HG03558 (cell line): ENCODE results near the gene KIF19.
"Not testable (repeated sequence)": the region's sequence is repeated elsewhere in the genome, so short reads cannot be mapped to it uniquely, and the experiment has no call there.

Source experiments
- ATAC-seq: cut with Tn5 transposase; IDR thresholded peaks from one replicate; pipeline ENCODE4 v1.9.1; 2021; ENCODE audit warnings: moderate number of reproducible peaks; ENCODE audit not compliant: unreplicated experiment; ENCODE audit errors: extremely low read depth

The KIF19 gene, protein sequence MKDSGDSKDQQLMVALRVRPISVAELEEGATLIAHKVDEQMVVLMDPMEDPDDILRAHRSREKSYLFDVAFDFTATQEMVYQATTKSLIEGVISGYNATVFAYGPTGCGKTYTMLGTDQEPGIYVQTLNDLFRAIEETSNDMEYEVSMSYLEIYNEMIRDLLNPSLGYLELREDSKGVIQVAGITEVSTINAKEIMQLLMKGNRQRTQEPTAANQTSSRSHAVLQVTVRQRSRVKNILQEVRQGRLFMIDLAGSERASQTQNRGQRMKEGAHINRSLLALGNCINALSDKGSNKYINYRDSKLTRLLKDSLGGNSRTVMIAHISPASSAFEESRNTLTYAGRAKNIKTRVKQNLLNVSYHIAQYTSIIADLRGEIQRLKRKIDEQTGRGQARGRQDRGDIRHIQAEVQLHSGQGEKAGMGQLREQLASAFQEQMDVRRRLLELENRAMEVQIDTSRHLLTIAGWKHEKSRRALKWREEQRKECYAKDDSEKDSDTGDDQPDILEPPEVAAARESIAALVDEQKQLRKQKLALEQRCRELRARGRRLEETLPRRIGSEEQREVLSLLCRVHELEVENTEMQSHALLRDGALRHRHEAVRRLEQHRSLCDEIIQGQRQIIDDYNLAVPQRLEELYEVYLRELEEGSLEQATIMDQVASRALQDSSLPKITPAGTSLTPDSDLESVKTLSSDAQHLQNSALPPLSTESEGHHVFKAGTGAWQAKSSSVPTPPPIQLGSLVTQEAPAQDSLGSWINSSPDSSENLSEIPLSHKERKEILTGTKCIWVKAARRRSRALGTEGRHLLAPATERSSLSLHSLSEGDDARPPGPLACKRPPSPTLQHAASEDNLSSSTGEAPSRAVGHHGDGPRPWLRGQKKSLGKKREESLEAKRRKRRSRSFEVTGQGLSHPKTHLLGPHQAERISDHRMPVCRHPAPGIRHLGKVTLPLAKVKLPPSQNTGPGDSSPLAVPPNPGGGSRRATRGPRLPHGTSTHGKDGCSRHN

DNA sequence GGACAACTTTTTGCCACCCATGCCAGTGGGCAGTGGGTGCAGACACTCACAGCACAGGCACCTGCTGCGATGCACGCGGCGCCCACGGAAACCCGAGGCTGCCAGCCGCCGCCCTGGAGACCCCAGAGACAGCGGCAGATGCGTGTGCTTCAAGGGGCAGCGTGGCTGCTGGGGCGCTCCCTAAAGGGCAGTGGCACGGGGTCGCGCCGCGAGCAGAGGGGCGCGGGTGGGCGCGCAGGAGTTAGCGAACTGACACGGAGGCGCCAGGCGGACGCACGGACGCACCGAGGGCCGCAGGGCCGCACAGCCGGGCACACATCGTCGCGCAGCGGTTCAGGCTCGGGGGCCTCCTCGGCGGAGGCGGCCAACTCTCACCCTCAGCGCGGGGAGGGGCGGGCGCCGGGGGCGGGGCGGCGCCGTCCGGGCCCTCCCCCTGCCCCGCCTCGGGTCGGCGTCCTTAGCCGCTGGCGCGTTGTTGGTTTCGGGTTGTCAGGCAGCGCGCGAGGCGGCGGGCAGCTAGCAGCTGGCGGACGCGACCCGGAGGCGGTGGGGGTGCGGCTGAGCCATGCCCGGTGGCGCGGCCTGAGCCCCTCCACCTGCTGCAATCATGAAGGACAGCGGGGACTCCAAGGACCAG lies at the start of gene KIF19:
Gene KIF19, plus strand, starts transcription at position 484 of the 637 bp plus-strand sequence. Its CDS starts 124 bp downstream, at position 608.
- no peak for ATAC-seq

DNA sequence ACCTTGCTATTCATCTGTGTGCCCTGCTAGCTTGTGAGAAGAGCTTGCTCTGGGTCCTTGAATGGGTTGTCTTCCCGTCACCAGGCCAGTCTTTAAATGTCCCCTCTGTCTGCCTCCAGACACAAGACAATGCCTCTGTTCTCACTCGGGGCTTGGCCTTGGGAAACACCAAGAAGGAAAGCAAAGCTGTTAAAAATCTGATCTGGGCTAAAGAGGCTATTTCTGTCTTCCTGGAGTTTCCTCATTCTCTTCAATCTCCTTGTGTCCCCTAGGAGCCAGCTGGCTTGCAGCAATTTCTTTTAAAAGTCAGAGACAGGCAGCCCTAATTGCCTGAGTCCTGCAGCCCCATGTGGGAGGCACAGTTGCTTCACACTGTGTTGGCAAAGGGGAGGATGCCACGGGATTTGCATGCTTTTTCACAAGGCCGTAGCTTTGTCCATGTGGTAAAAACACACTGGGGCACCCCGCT lies 49.5 kb upstream of the KIF19 start:
- no peak for ATAC-seq

DNA sequence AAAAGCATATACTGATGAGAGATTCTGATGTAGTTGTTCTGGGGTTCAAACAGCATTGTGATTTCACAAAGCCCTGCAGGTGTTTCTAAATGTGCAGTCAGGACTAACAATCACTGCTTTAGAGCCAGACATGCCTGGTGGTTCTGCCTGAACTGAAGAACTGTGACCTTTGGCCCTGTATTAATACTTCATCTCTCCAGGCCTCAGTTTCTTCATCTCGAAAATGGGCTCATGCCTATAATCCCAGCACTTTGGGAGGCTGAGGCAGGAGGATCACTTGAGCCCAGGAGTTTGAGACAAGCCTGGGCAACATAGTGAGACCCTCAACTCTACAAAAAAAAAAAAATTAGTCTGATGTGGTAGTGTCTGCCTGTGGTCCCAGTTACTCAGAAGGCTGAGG lies 48.1 kb upstream of the KIF19 start:
- no peak for ATAC-seq

DNA sequence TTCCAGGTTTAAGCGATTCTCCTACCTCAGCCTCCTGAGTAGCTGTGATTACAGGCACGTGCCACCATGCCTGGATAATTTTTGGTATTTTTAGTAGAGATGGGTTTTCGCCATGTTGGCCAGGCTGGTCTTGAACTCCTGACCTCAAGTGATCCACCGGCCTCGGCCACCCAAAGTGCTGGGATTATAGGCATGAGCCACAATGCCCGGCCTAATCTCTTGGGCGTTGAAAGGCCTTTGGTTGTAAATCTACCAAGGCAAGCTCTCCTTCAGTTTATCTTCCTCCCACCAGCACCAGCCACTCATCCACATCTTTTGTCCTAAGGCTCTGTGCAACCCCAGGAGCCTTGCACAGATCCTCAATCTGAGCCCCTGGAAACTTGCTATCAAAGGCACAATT lies 46.4 kb upstream of the KIF19 start:
- ATAC-seq, result not testable (repeated sequence)

DNA sequence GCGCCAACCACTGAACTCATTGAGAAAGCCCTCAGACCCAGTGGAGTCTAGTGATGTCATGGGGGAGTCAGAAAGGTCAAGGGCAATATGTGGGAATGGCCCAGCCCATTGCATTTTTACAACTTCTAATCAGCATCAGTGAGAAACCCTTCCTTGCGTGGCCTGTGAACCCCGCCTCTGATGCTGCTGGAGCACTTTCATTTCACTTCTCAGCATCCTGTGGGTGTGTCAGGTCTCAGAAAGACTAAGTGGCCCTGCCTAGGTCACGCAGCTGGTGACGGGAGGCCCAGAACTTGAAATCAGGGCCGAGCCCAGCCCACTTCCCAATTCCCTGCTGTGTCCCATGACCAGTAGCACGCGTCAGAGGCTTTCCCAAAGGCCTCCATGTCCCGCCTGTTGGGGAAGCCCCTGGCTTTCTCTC lies 45.9 kb upstream of the KIF19 start:
- no peak for ATAC-seq

DNA sequence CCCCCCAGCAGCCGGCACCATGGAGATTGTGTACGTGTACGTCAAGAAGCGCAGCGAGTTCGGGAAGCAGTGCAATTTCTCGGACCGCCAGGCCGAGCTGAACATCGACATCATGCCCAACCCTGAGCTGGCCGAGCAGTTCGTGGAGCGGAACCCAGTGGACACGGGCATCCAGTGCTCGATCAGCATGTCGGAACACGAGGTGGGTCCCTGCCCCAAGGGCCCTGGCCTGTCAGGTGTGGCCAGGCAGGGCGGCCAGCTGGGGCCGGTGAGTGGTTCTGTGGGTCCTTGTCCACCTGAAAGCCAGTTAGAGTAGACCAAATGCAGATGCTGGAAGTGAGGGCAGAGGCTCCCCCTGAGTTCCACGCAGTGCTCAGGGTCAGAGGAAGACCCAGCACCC lies 44.2 kb upstream of the KIF19 start:
- ATAC-seq, result no peak

DNA sequence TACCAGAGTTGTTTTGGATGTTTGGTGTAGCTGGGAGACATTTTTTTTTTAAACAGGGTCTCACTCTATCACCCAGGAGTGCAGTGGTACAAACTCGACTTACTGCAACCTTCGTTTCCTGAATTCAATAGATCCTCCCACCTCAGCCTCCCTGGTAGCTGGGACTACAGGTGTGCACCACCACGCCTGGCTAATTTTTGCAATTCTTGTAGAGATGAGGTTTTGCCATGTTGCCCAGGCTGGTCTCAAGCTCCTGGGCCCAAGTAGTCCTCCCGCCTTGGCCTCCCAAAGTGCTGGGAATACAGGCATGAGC lies 43.8 kb upstream of the KIF19 start:
- not testable (repeated sequence) for ATAC-seq

DNA sequence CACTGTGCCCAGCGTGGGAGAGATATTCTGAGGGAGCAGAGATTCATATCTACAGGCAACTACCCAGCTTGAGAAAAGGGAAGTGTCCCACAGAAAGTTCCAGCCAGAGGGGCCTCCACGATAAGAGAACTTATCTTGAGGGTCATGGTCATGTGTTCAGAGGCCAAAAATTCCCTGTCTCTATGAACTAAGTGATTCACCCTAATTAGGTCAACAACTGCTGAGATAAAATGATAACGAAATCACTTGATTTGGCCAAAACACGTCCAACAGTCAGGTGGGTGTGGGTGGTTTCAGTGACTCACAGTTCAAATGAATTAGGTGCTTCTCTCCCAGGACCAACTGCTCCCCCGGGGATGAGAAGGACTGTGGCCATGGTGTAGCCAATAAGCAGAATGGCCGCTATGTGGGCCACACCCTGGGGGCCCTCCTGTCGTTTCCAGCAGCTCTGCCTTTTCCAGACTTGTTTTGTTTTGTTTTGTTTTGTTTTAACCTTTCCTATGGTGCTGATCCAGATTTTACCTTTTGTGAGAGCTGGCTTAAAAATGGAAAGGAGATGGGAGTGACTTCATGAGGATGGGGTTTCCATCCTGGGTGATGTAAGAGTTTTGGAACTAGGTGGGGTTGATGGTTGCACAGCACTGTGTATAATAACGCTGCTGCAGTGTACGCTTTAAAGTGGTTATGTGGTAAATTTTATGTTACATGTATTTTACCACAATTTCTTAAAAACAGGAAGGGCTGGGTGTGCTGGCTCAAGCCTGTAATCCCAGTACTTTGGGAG lies 43.2 kb upstream of the KIF19 start:
- ATAC-seq, result no peak

DNA sequence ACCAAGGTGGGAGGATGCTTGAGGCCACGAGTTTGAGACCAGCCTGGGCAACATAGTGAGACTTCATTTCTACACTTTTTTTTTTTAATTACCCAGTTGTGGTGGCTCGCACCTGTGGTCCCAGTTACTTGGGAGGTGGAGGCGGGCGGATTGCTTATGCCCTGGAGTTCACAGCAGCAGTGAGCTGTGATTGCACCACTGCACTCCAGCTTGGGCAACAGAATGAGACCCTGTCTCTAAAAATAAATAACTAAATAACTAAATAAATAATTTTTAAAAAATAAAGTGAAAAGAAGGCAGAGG lies 42.7 kb upstream of the KIF19 start:
- ATAC-seq, result no peak

DNA sequence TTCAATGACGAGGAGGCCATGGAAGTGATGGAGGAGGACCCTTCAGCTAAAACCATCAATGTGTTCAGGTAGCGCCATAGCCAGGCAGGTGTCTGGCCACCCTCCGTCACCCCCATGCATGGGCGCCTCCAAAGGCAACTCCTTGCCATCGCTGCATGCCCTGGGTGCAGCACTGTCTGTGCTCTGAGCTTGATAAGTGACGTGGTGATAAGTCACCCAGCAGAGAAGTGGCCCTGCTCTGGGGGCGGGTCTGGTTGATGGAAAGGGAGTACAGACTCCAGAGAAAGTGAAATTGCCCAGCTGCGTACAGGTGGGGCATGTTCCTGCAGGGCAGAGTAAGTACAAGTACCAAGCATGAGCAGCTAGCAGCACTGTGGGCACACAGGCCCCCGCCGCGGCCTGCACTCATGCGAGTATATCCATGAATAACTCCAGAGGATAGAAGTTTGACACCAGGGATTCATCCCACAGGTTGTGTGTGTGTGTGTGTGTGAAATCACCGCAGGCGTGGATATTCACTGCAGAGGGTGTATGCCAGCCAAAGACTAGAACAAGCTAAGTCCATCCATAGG lies 38.9 kb upstream of the KIF19 start:
- no peak for ATAC-seq

DNA sequence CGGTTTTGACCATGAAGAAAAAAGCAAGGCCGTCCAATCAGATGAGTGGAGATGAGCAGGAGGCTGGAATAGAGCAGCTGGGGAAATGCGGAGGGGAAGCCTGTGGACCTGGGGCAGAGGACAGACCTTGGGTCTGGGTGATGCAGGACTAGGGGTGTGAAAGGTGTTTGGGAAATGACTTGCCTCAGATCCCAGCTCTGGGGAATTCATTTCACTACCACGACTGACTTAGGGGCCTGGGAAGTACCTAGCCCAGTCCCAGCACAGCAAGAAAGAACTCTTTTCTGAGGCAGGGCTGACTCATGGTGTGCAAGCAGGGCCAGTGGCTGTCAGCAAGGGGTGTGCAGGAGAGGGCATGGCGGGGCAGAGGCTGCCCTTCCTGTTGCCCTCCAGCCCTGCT lies 37.2 kb upstream of the KIF19 start:
- no peak for ATAC-seq

DNA sequence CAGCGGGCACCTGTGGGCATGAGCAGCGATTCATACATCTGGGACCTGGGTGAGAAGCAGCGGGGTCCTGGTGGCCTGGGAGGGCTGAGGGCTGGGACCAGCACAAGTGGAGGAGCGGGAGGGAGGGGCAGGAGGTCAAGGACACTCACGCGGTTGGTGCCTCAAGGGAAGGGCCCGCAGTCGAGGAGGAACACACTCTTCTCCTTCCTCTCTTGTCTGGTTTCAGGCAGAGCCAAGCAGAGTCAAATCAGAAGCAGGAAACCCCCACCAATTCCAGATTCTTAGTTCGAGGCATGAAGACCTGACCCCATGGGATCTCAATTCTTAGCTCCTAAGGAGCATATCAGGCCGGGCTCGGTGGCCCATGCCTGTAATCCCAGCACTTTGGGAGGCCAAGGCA lies 36.3 kb upstream of the KIF19 start:
- ATAC-seq, result no peak

DNA sequence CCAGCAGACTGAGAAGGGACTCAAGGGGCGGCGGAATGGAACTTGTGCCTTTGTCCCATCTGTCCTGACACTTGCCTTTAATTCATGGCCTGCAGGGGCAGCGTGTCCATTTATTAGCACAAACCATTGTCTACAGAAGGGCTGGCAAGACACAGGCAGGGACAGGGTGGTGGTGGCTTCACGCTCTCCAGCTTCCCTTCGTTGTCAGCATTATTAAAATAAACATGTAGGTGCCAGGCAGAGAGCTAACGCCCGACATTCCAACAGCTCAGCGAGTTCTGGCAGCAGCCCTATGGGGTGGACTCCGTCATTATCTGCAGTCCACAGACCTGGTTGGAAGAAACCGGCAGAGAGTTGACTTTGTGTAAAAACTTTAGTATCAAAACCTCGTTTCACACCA lies 35.7 kb upstream of the KIF19 start:
- ATAC-seq, result no peak

DNA sequence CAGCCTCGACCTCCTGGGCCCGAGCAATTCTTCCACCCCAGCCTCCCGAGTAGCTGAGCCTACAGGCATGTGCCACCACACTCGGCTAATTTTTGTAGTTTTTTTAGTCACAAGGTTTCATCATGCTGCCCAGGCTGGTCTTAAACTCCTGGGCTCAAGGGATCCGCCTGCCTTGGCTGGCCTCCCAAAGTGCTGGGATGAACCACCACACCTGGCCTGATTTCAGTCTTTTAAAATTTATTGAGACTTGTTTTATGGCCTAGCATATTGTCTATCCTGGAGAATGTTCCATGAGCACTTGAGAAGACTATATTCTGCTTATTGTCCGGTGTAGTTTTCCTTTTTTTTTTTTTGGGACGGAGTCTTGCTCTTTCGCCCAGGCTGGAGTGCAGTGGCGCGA lies 33.5 kb upstream of the KIF19 start:
- ATAC-seq, result no peak

DNA sequence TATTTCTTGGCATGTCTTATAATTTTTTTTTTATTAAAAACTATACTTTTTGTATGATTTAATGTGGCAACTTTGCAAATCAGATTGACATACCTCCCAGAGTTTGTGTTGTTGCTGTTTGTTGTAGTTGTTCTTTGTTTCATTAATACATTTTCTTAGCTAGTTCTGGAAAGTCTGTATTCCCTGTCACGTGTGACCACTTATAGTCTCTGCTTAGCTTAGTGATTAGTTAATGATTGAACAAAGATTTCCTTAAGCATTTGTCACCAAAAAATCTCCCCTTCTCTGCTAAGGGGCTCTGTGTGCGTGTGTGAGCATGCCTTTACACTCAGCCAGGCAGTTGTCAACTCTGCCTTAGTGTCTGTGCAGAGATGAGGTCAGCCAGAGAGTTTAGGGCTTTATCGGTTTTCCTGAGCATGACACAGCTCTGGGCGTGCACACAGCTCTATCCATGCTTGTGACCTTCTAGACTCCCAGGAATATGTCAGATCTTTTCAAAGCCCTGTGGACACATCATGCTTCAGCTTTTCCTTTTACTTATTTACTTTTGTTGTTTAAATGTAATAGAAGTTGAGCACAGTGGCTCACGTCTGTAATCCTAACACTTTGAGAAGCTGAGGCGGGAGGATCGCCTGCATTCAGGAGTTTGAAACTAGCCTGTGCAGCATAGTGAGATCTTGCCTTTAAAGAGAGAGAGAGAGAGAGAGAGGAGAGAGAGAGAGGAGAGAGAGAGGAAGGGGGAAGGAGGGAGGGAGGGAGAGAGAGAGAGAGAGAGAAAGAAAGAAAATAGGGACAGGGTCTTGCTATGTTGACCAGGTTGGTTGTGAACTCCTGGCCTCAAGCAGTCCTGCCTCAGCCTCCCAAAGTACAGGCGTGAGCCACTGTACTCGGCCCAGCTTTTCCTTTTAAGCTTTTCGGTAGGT lies 30.1 kb upstream of the KIF19 start:
- ATAC-seq, result no peak

DNA sequence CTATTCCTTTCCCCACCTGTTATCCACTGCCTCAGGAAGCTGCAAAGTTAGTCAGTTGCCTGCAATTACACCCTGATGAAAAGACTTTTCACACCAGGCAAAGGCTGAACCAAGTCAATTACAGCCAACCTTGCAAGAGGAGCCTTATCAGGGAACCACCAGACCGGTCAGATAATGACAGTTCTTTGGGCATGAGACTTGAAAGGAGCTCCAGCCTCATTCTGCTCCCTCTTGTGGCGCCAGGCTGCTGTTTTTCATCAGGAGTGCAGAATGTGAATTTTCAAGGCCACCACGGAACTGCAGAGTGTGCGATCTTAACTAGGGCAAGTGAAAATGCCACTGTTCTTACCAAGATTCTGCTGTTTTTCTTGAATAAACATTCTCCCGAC lies 29.5 kb upstream of the KIF19 start:
- no peak for ATAC-seq

DNA sequence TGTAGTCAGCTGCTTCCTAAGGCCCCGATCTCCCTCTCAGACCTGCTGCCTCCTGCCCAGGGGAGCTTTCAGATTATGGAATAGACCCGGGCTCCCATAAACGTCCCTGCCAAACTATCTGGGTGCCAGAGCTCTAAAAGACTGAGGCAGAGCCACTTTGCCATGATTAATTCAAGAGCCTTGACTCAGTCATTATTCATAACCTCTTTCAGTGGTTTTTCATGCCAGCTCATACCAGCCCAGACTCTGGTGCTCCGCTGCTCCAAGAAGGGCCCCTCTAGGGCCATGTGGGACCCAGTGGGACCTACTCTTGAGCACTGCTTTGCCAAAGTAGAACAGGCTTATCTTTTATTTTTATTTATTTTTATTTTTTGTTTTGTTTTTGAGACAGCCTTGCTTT lies 28.1 kb upstream of the KIF19 start:
- no peak for ATAC-seq

DNA sequence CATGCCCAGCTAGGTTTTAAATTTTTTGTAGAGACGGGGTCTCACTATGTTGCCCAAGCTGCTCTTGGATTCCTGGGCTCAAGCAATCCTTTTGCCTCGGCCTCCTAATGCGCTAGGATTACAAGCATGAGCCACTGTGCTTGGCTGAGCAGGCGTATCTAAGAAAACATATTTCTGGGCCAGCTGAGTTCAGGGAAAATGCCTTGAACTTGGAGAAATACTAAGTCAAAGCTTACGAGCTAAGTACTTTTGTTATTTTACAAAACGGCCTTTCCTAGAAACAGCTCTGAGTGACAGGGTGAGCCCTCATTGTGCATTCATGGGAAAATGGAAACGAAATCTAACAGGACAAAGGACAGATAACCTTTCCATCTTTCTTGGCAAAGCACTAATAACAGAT lies 27.2 kb upstream of the KIF19 start:
- no peak for ATAC-seq
